Measurements from ENCODE around the gene ZBP1. TPM values are rescaled to one million over a fixed set of nuclear protein-coding genes. Genes with fewer than 3 reads are reported as not detected.

ZBP1 gene
- polyA plus RNA-seq, 1 experiment, result not detected

DNA sequence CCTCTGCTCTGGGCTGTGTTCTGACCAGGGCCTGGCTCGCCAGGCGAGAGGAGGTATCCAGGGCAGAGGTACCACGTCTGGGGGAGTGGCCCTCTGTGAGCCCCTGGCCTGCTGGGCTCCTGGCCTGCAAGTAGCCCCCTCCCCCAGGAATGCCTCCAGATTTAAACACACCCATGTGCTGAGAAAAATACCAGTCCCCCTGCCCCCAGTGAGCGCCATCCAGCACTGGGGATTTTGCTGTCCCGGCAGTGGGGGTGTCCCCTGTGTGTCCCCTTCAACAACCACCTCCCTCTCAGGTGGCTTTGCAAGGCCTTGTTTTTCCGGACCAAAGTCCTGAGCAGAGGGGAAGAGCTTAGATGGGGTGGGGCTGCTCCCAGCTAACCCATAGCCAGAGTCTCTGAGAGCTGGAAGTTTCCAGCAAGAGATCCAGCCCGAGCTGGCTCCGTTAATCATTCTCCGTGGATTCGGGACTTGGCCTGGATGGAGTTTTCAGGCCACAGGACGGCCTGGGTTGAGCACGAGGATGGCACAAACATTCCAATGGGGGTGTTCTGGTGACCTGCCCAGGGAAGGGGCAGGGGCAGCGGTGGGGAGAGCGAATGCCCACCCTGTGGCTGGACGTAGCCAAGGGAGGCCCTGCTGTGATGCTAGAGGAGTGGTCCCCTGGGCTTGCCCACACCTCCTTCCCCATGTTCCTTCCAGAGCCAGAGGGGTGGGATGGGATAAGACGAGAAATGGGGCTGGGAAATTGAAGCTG is 30.3 kb downstream of the ZBP1 start:
- no peak overlapping the region for H3K4me3 ChIP-seq (ENCODE audit: low read depth, low read length)
- no peak for DNase-seq (ENCODE audit: low read depth, low spot score)
- H3K9me3 ChIP-seq (ENCODE audit: control insufficient read depth, insufficient read depth, low read length), result peaks cover 3% of the 10 kb centered on the region; the same call in 1 of the 2 replicates
- ChIA-PET POLR2A (no interaction called here), CTCF (no interaction called here)
- no peaks in the 10 kb centered on the region for H3K27me3 ChIP-seq (ENCODE audit: control insufficient read depth, insufficient read depth, low read length)
- no peak overlapping the region for H3K27ac ChIP-seq (ENCODE audit: low read depth, low read length)
- TF ChIP-seq, protein P1, sequence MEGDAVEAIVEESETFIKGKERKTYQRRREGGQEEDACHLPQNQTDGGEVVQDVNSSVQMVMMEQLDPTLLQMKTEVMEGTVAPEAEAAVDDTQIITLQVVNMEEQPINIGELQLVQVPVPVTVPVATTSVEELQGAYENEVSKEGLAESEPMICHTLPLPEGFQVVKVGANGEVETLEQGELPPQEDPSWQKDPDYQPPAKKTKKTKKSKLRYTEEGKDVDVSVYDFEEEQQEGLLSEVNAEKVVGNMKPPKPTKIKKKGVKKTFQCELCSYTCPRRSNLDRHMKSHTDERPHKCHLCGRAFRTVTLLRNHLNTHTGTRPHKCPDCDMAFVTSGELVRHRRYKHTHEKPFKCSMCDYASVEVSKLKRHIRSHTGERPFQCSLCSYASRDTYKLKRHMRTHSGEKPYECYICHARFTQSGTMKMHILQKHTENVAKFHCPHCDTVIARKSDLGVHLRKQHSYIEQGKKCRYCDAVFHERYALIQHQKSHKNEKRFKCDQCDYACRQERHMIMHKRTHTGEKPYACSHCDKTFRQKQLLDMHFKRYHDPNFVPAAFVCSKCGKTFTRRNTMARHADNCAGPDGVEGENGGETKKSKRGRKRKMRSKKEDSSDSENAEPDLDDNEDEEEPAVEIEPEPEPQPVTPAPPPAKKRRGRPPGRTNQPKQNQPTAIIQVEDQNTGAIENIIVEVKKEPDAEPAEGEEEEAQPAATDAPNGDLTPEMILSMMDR (IDR thresholded peaks at IDR 0.05; ENCODE audit: low read depth, low read length), result no peak

DNA sequence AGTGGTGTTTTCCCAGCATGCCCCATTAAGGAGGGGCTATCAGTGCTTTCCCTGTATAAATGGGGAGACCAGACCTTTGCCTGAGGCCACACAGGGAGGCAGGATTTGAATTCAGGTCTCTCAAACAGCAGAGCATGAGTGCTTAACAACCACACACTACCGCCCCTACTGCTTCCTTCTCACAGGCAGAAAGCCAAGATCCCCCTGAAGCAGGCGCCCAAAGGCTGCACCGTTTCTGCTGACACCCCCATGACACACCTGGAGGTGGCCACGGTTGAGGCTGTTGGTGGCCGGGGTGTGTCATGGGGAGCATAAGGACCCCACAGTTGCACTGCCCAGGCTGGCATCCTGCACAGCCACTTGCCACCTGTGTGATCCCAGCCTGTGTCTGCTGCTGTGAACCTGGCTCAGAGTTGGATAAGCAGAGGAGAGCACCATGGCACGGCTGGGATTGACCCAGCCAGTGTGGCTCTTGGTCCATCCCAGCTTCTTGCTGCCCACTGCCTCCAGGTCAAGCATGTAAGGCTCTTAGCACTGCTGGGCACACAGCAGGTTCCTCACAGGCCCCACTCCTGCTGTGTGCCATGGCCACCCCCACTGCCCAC is 31.0 kb downstream of the ZBP1 start:
- ChIA-PET POLR2A (no interaction called here), CTCF (no interaction called here)
- TF ChIP-seq, protein P1 (IDR thresholded peaks at IDR 0.05; ENCODE audit: low read depth, low read length), result no peak
- Histone ChIP-seq H3K9me3 (ENCODE audit: control insufficient read depth, insufficient read depth, low read length) (peaks cover 3% of the 10 kb centered on the region; the same call in 1 of the 2 replicates), H3K4me3 (ENCODE audit: low read depth, low read length) (no peak overlapping the region), H3K27ac (ENCODE audit: low read depth, low read length) (no peak overlapping the region), H3K27me3 (ENCODE audit: control insufficient read depth, insufficient read depth, low read length) (peaks cover 5% of the 10 kb centered on the region)
- DNase-seq (ENCODE audit: low read depth, low spot score), result no peak

DNA sequence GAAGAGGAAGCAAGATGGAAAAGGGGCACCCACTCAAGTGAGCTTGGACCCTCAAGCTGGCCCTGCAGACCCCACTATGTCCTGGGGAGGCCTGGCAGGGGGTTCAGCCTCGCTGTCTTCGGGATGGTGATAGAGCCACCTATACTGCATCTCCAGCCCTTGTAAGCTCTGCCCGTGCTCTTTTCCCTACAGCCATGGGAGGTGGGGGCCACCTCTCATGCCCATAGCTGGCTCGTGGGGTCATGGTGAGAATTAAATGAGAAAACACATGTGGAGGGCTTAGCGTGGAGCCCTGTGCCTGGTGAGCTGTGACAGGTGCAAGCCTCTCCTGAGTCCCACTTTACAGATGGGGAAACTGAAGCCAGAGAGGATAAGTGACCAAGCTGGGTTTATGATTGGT is 31.6 kb downstream of the ZBP1 start:
- H3K9me3 ChIP-seq (ENCODE audit: control insufficient read depth, insufficient read depth, low read length), result peaks cover 3% of the 10 kb centered on the region; the same call in 1 of the 2 replicates
- ChIA-PET POLR2A (no interaction called here), CTCF (no interaction called here)
- no peak overlapping the region for H3K4me3 ChIP-seq (ENCODE audit: low read depth, low read length)
- TF ChIP-seq, protein P1 (IDR thresholded peaks at IDR 0.05; ENCODE audit: low read depth, low read length), result no peak
- no peak for DNase-seq (ENCODE audit: low read depth, low spot score)
- peaks cover 9% of the 10 kb centered on the region for H3K27me3 ChIP-seq (ENCODE audit: control insufficient read depth, insufficient read depth, low read length)
- no peak overlapping the region for H3K27ac ChIP-seq (ENCODE audit: low read depth, low read length)

DNA sequence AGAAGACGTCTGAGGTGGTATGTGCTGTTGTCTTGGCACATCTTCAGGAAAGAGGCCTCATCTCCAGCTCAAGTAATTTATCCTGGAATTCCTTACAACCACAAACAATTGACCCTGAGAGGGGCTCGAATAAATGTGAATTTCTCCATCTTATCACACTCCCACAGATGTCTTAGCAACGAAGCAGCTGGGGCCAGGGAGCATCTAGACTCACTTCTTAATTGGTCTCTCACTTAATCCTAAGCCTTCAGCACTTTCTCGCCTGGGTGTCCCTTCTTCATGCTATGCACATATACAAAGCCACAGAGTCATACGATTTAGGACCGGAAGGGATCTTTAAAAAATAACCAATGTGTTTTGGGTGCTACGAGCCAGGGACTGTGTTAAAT is 32.2 kb downstream of the ZBP1 start:
- TF ChIP-seq, protein P1 (IDR thresholded peaks at IDR 0.05; ENCODE audit: low read depth, low read length), result no peak
- Histone ChIP-seq H3K27ac (ENCODE audit: low read depth, low read length) (no peak overlapping the region), H3K9me3 (ENCODE audit: control insufficient read depth, insufficient read depth, low read length) (peaks cover 3% of the 10 kb centered on the region; the same call in 1 of the 2 replicates), H3K27me3 (ENCODE audit: control insufficient read depth, insufficient read depth, low read length) (peaks cover 9% of the 10 kb centered on the region), H3K4me3 (ENCODE audit: low read depth, low read length) (no peak overlapping the region)
- CTCF ChIA-PET, result interaction anchor here (1.8 kb wide), 1 partner anchor 8 kb away, joined by 5 read pairs; no protein-coding TSS in a partner anchor
- POLR2A ChIA-PET, result no interaction called here
- DNase-seq (ENCODE audit: low read depth, low spot score), result no peak

All from AG04450 (cell line).